GM18508 (cell line): ENCODE data around the gene PRR35.

ENCODE experiments used
- ATAC-seq: cut with Tn5 transposase; IDR thresholded peaks from one replicate; pipeline ENCODE4 v1.9.1; 2021; ENCODE audit warnings: moderate number of reproducible peaks; ENCODE audit not compliant: insufficient read depth, unreplicated experiment

PRR35 gene

GRCh38 chr16:577796-578195 lies 17.6 kb downstream of the PRR35 start:
- no peak for ATAC-seq

- no peak for ATAC-seq
Measured at GRCh38 chr16:578232-578869, 18.2 kb downstream of the PRR35 start.

GRCh38 chr16:578870-579405 lies 18.7 kb downstream of the PRR35 start:
- no peak for ATAC-seq

DNA sequence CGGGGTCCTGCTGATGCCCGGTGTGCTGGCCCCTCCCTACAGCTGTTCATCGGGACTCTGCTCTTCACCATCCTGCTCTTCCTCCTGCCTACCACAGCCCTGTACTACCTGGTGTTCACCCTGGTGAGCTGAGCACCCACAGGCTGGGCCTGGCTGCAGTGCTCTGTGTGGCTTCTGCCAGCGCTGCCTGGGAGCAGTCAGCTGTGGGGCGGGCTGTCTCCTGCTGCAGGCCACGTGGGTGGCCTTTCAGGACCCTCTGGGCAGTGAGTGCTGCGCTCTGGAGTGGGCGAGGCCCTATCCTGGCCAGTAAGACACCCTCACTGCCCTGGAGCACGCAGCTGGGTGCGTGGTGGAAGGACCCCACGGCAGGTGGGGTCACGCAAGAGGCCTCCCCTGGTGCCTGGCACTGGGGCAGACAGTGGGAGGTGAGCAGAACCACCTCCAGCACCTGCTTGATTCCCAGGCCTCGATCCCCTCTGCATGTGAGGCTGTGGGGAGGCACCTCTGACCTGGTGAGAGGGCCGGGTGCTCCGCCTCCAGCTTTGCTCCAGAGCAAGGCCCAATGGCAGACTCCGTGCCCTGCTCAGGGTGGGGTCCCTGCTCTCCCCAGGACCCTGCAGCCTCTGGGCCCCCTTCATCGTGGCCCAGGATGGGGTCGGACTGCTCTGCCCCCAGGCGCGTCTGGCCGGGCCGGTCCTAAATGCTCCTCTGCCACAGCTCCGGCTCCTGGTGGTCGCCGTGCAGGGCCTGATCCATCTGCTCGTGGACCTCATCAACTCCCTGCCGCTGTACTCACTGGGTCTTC lies 20.1 kb downstream of the PRR35 start:
- ATAC-seq = no peak

DNA sequence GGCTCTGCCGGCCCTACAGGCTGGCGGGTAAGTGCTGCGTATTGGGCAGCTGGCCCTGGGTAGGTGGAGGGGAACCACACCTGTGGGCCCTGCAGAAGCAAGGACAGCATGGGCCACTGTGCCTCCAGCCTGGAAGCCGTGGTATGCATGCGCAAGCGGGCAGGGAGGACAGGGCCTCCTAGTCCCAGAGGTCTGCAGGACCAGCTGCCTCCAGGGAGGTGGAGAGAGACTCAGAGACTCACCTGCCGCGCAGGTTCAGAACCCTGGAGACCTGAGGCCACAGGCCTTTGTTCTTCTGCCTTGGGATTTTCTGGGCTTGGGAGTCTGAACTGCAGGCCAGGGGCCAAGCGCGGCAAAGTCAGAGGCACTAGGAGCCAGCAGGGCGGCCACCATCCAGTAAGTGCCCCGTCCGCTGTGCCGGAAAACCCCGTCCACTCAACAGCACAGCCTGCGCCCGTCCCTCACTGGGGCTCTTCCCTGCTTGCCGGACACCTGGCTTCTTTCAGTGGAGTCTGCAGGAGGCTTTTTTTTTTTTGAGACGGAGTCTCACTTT lies 20.8 kb downstream of the PRR35 start:
- no peak for ATAC-seq

DNA sequence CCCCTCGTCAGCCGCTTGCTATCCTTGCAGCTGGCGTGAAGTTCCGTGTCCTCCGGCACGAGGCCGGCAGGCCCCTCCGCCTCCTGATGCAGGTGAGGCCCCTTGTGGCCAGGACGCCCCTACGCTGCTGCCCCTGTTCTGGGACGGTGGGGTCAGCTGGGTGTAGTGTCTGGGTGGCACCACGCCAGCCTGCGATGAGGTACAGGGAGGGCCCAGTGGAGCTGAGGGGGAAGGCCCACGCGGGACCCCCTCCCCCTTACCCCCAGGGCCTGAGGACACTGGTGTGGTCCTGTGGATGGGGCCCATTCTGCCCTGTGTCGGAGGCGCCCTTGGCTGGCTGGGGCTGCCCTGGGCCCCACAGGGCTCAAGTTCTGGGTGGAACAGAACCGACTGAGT lies 22.0 kb downstream of the PRR35 start:
- no peak for ATAC-seq

DNA sequence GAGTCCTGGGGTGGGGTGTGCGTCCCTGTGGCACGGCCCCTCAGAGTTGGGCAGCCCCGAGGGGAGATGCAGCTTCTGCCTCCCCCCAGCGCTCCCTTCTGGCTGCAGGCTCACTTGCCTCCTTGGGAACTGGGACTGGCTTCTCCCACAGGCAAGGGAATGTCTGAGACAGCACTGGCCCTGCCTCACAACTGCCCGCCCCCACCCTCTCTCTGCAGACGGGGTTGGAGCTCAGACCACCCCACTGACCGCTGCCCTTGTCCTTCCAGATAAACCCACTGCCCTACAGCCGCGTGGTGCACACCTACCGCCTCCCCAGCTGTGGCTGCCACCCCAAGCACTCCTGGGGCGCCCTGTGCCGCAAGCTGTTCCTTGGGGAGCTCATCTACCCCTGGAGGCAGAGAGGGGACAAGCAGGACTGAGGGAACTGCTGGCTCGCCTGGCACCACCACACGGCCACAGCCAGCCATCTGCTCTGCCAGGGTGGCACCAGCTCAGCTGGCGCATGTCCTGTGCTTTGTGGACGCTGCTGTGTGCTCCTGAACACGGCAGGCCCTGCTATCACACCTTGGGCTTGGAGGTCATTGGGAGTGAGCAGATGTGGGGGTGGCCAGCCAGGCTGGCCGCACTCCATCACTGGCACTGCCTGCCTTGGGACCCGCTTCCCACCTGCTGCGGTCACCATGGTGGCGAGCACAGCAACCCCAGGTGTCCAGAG lies 22.6 kb downstream of the PRR35 start:
- no peak for ATAC-seq

- no peak for ATAC-seq
Measured at GRCh38 chr16:583470-583814, 23.2 kb downstream of the PRR35 start.

GRCh38 chr16:583815-584591 lies 23.8 kb downstream of the PRR35 start:
- no peak for ATAC-seq

GRCh38 chr16:585351-585750 lies 25.2 kb downstream of the PRR35 start:
- no peak for ATAC-seq

- no peak for ATAC-seq
Measured at GRCh38 chr16:586047-586644, 26.0 kb downstream of the PRR35 start.

GRCh38 chr16:586645-587590 lies 26.7 kb downstream of the PRR35 start:
- ATAC-seq = no peak

GRCh38 chr16:588639-588888 lies 28.4 kb downstream of the PRR35 start:
- no peak for ATAC-seq

DNA sequence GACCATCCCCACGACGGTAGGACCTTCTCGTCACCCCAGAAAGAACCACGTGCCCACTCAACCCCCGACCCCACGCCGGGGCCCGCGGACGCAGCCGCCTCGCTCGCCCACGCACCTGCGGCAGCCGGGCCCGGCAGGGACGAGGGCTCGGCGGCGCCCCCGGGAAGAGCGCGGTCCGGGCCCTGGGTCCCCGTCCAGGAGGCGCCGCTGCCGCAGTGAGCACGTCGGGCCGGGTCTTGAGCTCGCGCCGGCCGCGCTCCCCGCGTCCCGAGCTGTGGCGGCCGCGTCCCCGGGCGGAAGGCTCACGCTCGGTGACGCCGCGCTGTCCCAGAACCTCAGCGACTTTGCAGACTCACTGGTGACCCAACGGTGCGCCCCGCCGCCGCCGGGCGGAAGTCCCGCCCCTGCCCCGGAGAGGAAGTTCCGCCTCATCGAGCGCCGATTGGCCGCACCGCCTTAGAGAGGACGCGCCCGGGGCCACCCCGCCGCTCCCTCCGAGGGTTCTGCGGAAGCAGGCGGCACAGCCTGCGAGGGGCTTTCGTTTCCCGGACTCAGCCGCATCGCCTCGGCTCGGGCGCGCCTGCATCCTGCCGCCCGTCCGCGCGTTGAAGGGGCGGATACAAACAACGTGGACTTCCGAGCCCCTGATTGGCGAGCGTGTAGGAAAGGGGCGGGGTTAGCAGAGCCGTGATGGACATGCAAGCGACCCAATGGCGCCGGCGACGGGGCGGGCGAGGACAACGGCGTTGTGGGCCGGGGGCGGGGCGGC lies 28.9 kb downstream of the PRR35 start:
- peak; percentile 54 for ATAC-seq

GRCh38 chr16:589658-590187 lies 29.5 kb downstream of the PRR35 start, which contains the start of gene RAB40C:
Gene RAB40C (plus strand): TSS chr16:590066. CDS start chr16:590292, 226 bp downstream.
- peak; percentile 58 for ATAC-seq

GRCh38 chr16:590188-590814 lies 30.1 kb downstream of the PRR35 start:
- ATAC-seq = no peak

DNA sequence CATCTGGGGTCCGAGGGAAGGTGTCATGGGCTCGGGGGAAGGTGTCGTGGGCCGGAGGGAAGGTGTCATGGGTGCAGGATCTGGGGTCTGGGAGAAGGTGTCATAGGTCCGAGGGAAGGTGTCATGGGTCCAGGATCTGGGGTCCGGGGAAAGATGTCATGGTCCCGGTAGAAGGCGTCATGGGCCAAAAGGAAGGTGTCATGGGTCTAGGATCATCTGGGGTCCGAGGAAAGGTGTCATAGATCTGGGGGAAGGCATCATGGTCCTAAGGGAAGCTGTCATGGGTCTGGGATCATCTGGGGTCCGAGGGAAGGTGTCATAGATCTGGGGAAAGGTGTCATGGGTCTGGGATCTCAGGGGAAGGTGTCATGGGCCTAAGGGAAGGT lies 30.6 kb downstream of the PRR35 start:
- ATAC-seq = no peak
